BE2C (cell line): ENCODE data around the gene CDH7.

ENCODE experiments used
- DNase-seq: peaks from one replicate; pipeline ENCODE4 v3.0.0-alpha.2; 2020
- H3K27me3 ChIP-seq: fragments of 250-450 bp; sonication (Bioruptor Pico); 2 replicates; pipeline ENCODE4 v1.5.1; 2020; ENCODE audit warnings: mild to moderate bottlenecking
- H3K36me3 ChIP-seq: fragments of 250-450 bp; sonication (Bioruptor Pico); 2 replicates; pipeline ENCODE4 v1.5.1; 2020; ENCODE audit warnings: mild to moderate bottlenecking
- H3K4me1 ChIP-seq: fragments of 250-450 bp; sonication (Bioruptor Pico); 2 replicates; pipeline ENCODE4 v1.5.1; 2020
- H3K4me3 ChIP-seq: 2 replicates; pipeline ENCODE4 v1.5.1; 2011; ENCODE audit warnings: low read depth, low read length
- H3K9me3 ChIP-seq: fragments of 250-450 bp; sonication (Bioruptor Pico); 2 replicates; pipeline ENCODE4 v1.5.1; 2020
- TF ChIP-seq, protein P1 (sequence below): IDR thresholded peaks from 2 replicates; pipeline ENCODE4 v1.5.1; 2012; ENCODE audit warnings: mild to moderate bottlenecking, low read depth, low read length

The CDH7 gene

DNA sequence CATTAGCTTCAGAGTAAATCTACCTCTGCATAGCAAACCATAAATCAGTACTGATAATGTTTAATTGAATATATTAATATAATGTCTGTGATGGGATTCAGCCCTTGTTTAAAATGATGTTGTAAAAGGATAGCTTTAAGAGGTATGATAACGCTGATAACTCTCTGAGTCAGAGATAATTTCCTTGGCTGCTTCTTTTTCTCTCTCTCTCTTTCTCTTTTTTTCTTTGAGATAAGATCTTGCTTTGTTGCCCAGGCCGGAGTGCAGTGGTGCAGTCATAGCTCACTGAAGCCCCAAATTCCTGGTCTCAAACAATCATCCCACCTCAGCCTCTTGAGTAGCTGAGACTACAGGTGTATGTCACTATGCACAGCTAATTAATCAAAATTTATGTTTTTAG is 35.7 kb downstream of the CDH7 start:
- Histone ChIP-seq H3K36me3 (no peaks in the 10 kb centered on the region), H3K4me3 (no peak overlapping the region), H3K9me3 (no peaks in the 10 kb centered on the region), H3K4me1 (no peaks in the 10 kb centered on the region), H3K27me3 (no peaks in the 10 kb centered on the region)
- TF ChIP-seq, protein P1, sequence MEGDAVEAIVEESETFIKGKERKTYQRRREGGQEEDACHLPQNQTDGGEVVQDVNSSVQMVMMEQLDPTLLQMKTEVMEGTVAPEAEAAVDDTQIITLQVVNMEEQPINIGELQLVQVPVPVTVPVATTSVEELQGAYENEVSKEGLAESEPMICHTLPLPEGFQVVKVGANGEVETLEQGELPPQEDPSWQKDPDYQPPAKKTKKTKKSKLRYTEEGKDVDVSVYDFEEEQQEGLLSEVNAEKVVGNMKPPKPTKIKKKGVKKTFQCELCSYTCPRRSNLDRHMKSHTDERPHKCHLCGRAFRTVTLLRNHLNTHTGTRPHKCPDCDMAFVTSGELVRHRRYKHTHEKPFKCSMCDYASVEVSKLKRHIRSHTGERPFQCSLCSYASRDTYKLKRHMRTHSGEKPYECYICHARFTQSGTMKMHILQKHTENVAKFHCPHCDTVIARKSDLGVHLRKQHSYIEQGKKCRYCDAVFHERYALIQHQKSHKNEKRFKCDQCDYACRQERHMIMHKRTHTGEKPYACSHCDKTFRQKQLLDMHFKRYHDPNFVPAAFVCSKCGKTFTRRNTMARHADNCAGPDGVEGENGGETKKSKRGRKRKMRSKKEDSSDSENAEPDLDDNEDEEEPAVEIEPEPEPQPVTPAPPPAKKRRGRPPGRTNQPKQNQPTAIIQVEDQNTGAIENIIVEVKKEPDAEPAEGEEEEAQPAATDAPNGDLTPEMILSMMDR = no peak
- DNase-seq = no peak

DNA sequence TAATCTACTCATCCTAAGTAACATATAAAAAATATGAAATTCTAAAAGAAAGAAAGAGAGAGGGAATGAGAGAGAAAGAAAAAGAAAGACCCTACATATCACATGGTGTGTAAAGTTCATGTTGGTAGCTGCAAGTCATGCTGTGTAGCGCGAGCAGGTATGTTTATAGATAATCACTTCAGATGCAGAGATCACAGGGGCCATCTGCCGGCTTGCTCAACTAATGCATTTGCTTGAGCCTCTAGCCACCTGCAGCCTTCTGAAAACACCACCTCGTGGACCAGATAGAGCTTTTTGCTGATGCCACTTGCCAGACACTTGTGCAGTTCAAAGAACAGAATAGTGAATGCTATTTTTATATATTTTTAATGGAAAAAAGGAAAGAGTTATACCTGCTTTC is 37.6 kb downstream of the CDH7 start:
- peak; percentile 50 for DNase-seq
- no peak overlapping the region for H3K4me3 ChIP-seq
- no peaks in the 10 kb centered on the region for H3K27me3 ChIP-seq
- no peaks in the 10 kb centered on the region for H3K9me3 ChIP-seq
- H3K36me3 ChIP-seq = no peaks in the 10 kb centered on the region
- no peaks in the 10 kb centered on the region for H3K4me1 ChIP-seq
- TF ChIP-seq, protein P1 = peak; percentile 47

DNA sequence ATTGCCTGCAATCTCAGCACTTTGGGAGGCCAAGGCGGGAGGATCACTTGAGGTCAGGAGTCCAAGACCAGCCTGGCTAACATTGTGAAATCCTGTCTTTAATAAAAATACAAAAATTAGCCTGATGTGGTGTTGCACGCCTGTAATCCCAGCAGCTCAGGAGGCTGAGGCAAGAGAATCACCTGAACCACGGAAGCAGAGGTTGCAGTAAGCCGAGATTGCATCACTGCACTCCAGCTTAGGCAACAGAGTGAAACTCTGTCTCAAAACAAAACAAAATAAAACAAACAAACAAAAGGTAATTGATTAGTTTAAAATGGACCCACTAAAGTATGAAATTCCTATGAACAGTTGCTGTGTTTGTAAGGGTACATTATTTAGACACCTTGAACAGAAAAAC is 39.8 kb downstream of the CDH7 start:
- no peaks in the 10 kb centered on the region for H3K36me3 ChIP-seq
- H3K9me3 ChIP-seq = no peaks in the 10 kb centered on the region
- TF ChIP-seq, protein P1 = no peak
- H3K27me3 ChIP-seq = no peaks in the 10 kb centered on the region
- no peaks in the 10 kb centered on the region for H3K4me1 ChIP-seq
- no peak overlapping the region for H3K4me3 ChIP-seq
- no peak for DNase-seq

DNA sequence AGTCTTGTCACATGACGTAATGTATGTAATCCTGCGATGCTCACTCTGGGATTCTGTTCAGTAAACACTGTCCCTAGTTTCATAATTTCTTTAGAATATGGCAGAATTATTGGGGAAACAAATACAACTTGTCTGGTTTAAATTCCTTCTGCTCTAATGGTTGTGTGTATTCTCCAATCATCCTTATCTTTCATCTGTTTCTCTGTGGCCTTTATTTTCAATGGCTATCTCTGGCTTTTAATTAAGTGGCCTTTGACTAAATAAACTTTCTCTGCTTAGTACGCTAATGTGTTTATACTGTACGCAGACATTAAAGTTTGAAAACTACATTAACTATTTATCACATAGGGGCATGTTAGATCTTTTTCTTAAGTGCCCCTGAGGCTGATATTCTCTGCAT is 40.9 kb downstream of the CDH7 start:
- TF ChIP-seq, protein P1 = no peak
- H3K27me3 ChIP-seq = no peaks in the 10 kb centered on the region
- H3K4me3 ChIP-seq = no peak overlapping the region
- DNase-seq = no peak
- H3K9me3 ChIP-seq = no peaks in the 10 kb centered on the region
- H3K4me1 ChIP-seq = no peaks in the 10 kb centered on the region
- no peaks in the 10 kb centered on the region for H3K36me3 ChIP-seq

DNA sequence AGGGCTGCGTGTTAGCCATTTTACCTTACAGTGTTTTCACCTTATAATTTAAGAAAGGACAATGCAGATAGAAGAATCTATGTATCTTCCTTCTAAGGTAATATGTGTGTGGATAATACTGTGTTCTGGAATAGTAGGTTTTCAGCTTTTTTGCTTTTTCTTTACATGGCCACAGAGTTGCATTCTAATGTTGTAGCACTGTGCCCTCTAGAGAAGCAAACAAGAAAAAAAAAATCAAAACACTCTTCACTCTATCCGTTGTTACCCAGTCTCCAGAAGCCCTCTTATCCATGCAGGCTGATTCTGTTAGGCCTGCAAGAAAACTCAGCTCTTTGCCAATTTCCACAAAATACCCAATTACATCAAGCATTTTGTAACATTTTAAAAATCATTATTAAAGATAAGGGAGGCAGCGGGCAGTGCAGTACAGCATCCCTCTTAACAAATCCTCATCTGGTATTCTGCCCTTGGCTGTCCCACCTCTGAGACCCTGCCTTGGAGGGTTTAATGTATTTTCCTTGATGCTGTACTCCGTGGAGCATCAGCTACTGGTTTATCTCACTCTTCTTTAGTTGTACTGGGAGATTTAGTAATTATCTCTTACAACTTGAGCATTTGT is 41.8 kb downstream of the CDH7 start:
- H3K4me3 ChIP-seq = no peak overlapping the region
- no peaks in the 10 kb centered on the region for H3K36me3 ChIP-seq
- no peaks in the 10 kb centered on the region for H3K27me3 ChIP-seq
- DNase-seq = no peak
- no peaks in the 10 kb centered on the region for H3K9me3 ChIP-seq
- no peaks in the 10 kb centered on the region for H3K4me1 ChIP-seq
- TF ChIP-seq, protein P1 = no peak

DNA sequence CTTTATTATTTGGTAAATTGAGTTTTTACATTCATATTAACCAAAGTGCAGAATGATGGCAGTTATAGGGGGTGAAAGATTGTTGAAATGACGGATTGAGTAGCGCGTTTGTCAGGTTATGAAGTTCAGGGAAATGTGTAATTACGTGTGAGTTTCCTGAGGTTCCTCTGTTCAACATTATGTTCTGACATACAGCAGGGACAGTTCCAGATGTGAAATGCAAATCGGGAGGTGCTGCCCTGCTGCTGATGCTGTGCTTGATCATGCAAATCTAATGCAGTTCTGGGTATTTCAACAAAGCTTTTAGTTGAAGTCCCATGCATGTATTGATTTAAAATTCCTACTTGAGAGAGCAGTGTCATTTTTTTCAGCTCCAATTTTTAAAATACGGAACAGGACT is 57.9 kb downstream of the CDH7 start:
- Histone ChIP-seq H3K4me3 (no peak overlapping the region), H3K27me3 (no peaks in the 10 kb centered on the region), H3K36me3 (no peaks in the 10 kb centered on the region), H3K4me1 (no peaks in the 10 kb centered on the region), H3K9me3 (no peaks in the 10 kb centered on the region)
- TF ChIP-seq, protein P1 = no peak
- DNase-seq = no peak
